DND-41 (cell line): ENCODE measurements around the gene CACNA2D3.

Source experiments
- EZH2 ChIP-seq: IDR thresholded peaks from 3 replicates; pipeline ENCODE4 v1.6.1; 2012; ENCODE audit warnings: borderline replicate concordance, low read depth, mild to moderate bottlenecking, moderate library complexity, low read length, inconsistent platforms; ENCODE audit not compliant: severe bottlenecking
- TF ChIP-seq, protein P1 (sequence below): IDR thresholded peaks from 2 replicates; pipeline ENCODE4 v1.5.1; 2012; ENCODE audit warnings: borderline replicate concordance, low read length, moderate library complexity, mild to moderate bottlenecking; ENCODE audit not compliant: poor library complexity, severe bottlenecking; ENCODE audit errors: extremely low read depth

DNA sequence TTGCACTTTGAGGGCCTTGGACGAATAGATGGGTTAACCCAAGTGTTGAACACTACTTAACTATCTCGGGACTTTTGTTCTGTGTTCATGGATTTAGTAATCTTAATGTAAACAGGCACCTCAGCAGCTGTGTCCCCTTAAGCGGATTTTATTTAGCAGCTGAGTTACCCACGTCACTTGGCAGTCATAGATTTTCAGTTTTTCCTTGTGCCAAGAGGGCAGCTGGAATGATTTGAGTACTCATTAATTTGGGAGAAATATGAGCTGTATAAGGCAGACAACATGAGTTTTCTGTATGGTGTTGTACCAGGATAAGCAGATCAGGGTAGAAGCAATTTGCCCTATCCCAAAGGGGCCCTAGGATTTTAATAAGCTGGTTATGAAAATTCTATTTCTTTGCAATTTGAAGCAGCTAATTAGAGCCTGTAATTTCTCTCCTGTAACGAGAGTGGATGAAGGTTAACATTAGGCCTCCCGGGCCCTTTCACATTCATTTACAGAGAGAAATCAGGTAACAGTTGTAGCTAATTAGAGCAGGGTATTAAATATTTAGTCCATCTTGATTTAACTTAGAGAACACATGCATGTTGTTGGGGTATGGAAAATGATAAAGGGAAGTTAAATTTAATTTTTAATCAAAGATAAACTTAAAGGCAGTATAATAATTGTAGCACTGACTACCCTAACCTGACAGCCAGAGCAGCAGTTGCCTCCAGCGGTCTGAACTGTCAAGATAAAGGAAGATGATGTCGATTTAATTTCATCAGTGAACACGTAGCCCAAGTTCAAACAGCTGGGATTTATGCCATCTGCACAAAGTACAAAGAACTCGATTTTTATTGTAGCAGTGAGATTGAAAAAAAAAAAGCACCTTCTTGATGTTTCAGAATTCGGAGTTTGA is 611.0 kb downstream of the CACNA2D3 start:
- TF ChIP-seq, protein P1, sequence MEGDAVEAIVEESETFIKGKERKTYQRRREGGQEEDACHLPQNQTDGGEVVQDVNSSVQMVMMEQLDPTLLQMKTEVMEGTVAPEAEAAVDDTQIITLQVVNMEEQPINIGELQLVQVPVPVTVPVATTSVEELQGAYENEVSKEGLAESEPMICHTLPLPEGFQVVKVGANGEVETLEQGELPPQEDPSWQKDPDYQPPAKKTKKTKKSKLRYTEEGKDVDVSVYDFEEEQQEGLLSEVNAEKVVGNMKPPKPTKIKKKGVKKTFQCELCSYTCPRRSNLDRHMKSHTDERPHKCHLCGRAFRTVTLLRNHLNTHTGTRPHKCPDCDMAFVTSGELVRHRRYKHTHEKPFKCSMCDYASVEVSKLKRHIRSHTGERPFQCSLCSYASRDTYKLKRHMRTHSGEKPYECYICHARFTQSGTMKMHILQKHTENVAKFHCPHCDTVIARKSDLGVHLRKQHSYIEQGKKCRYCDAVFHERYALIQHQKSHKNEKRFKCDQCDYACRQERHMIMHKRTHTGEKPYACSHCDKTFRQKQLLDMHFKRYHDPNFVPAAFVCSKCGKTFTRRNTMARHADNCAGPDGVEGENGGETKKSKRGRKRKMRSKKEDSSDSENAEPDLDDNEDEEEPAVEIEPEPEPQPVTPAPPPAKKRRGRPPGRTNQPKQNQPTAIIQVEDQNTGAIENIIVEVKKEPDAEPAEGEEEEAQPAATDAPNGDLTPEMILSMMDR, result no peak
- no peak for TF ChIP-seq EZH2
